HepG2 (cell line): ENCODE results near the gene GFOD1. TPM values are rescaled to one million over a fixed set of nuclear protein-coding genes. Genes with fewer than 3 reads are reported as not detected.

ENCODE experiments used
- CEBPB ChIP-seq: IDR thresholded peaks from 2 replicates; pipeline ENCODE4 v1.6.1; 2011; ENCODE audit warnings: low read depth, low read length, improper control_type of control experiment, borderline replicate concordance
- FOXC1 ChIP-seq: sonication (generic); formaldehyde crosslinking; IDR thresholded peaks from 2 replicates; pipeline ENCODE4 v1.8.0; 2022; ENCODE audit warnings: mild to moderate bottlenecking, missing genetic modification reagents, borderline replicate concordance
- HMGA1 ChIP-seq: sonication (generic); formaldehyde crosslinking; conservative IDR thresholded peaks from 2 replicates; pipeline ENCODE4 v1.4.0; 2020; ENCODE audit warnings: missing genetic modification reagents
- IKZF1 ChIP-seq: fragments of 450-650 bp; IDR thresholded peaks from 2 replicates; pipeline ENCODE4 v1.7.1; 2016
- KLF11 ChIP-seq: IDR thresholded peaks from 2 replicates; pipeline ENCODE4 v1.6.1; 2016; ENCODE audit warnings: missing compliant biosample characterization
- PHF20 ChIP-seq: sonication (generic); formaldehyde crosslinking; IDR thresholded peaks from 2 replicates; pipeline ENCODE4 v1.5.0; 2020; ENCODE audit warnings: mild to moderate bottlenecking, missing genetic modification reagents
- POLR2AphosphoS5 ChIP-seq: IDR thresholded peaks from 2 replicates; pipeline ENCODE4 v1.6.1; 2012; ENCODE audit warnings: low read depth, low read length
- TP53 ChIP-seq: sonication (generic); formaldehyde crosslinking; conservative IDR thresholded peaks from 2 replicates; pipeline ENCODE4 v1.4.0; 2020; ENCODE audit warnings: missing genetic modification reagents
- ZBTB21 ChIP-seq: sonication (generic); formaldehyde crosslinking; IDR thresholded peaks from 2 replicates; pipeline ENCODE4 v1.4.0; 2020; ENCODE audit warnings: missing genetic modification reagents
- ZBTB33 ChIP-seq: sonication (generic); formaldehyde crosslinking; IDR thresholded peaks from 2 replicates; pipeline ENCODE4 v1.4.0; 2020; ENCODE audit warnings: missing genetic modification reagents
- ZFP36 ChIP-seq: fragments of 150-350 bp; IDR thresholded peaks from 2 replicates; pipeline ENCODE4 v1.6.1; 2018; ENCODE audit warnings: borderline replicate concordance, low read length, low read depth; ENCODE audit not compliant: partially characterized antibody
- ZNF225 ChIP-seq: sonication (generic); formaldehyde crosslinking; IDR thresholded peaks from 2 replicates; pipeline ENCODE4 v1.4.0; 2020; ENCODE audit warnings: mild to moderate bottlenecking, missing genetic modification reagents
- ZNF263 ChIP-seq: sonication (generic); formaldehyde crosslinking; IDR thresholded peaks from 2 replicates; pipeline ENCODE4 v1.4.0; 2020; ENCODE audit warnings: missing genetic modification reagents
- ZNF33A ChIP-seq: sonication (generic); formaldehyde crosslinking; IDR thresholded peaks from 2 replicates; pipeline ENCODE4 v1.5.1; 2020; ENCODE audit warnings: missing genetic modification reagents, mild to moderate bottlenecking, moderate library complexity, borderline replicate concordance
- ZNF710 ChIP-seq: sonication (generic); formaldehyde crosslinking; IDR thresholded peaks from 2 replicates; pipeline ENCODE4 v1.5.0; 2020; ENCODE audit warnings: mild to moderate bottlenecking, missing genetic modification reagents, borderline replicate concordance
- ZNF740 ChIP-seq: sonication (generic); formaldehyde crosslinking; IDR thresholded peaks from 2 replicates; pipeline ENCODE4 v1.4.0; 2020; ENCODE audit warnings: missing genetic modification reagents
- ZNF749 ChIP-seq: sonication (generic); formaldehyde crosslinking; IDR thresholded peaks from 2 replicates; pipeline ENCODE4 v1.8.0; 2022; ENCODE audit warnings: mild to moderate bottlenecking, missing genetic modification reagents, moderate library complexity, borderline replicate concordance
- polyA plus RNA-seq, 8 experiments: library from polyadenylated mRNA; depleted of rRNA in 3 of 8; stranded (reverse) in 7 of 8; unstranded in 1 of 8; fragments of >200 nt; fragmentation: Illumina TruSeq in 4 of 8; extraction: Trizol in 4 of 8; gene quantifications; 2 replicates each; pipeline versions ENCODE4 v1.2.1 to v1.2.3, GENCODE V29; 2011 to 2016; ENCODE audit warnings: low read depth in 4 of 8, missing spikeins in 1 of 8, mixed read lengths in 1 of 8; ENCODE audit not compliant: insufficient read depth in 1 of 8
- total RNA-seq, 5 experiments: library from RNA; depleted of rRNA; stranded (reverse); fragments of >200 nt; fragmentation: Illumina TruSeq; extraction: Trizol; gene quantifications; 2 replicates each; pipeline ENCODE4 v1.2.3, GENCODE V29; 2016; ENCODE audit warnings: low read depth in 1 of 5
- TF ChIP-seq, protein P1 (sequence below): sonication (generic); formaldehyde crosslinking; IDR thresholded peaks from 2 replicates; pipeline ENCODE4 v1.8.0; 2022; ENCODE audit warnings: missing genetic modification reagents, low read depth, mild to moderate bottlenecking, borderline replicate concordance
- TF ChIP-seq, protein P2 (sequence below): sonication (generic); formaldehyde crosslinking; IDR thresholded peaks from 2 replicates; pipeline ENCODE4 v1.4.0; 2020; ENCODE audit warnings: missing genetic modification reagents

GFOD1 gene
- total and polyA plus RNA-seq, 2 of the 13 experiments (the other 11 are each of a cell fraction or from before 2014, with no cell fraction given): 1.9 to 6.4 TPM

DNA sequence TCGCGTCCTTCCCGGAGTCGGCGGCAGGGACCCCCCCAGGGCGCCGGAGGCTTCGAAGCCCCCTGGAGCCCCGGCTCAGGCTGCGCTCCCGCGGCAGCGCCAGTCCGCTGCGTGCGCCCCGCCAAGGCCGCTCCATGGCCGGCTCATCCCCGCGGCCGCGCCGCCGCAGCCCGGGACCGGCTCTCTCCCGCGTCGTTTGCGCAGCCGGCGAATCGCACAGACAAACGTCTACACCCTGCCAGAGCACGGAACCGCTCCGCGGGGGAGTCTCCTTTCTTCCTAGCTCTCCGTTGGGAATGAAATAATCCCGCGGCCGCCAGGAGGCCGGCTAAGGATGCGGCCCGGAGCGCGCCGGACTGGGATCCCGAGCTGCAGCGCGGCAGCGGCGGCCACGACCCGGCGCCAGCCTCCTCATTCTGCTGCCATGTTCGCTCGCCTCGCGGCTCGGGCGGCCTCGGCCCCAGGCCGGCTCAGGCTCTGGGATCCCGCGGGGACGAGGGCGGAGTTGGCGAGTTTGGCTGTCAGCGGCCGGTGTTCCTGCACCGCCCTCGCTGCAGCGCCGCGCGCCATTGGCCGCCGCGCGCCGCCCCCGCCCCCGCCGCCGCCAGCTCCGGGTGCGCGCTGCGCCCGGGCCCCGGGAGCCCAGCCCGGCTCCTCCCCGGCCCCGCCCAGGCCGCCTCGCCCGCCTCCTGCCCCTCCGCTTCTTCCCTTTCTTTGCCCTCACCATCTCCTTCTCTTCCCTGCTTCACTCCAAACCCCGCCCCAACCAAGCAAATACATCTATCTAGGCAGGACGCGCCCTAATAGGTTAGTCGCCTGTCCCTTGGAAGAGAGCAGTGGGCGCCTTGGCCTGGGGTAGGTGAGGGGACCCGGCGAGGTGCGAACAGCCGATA lies at the start of gene GFOD1 (continued):
- no peak for TF ChIP-seq ZNF710
- peak; percentile 73 for TF ChIP-seq ZNF749 (CRISPR knock-in tag)
- peak; percentile 71; the same call in 1 of the 2 replicates for TF ChIP-seq FOXC1
- TF ChIP-seq, protein P1, sequence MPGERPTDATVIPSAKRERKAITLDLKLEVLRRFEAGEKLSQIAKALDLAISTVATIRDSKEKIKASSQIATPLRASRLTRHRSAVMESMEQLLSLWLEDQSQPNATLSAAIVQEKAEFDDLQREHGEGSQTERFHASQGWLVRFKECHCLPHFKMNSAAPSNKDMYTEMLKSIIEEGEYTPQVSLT (CRISPR knock-in tag): no peak
- no peak for TF ChIP-seq CEBPB
- peak; percentile 43; the same call in 1 of the 2 replicates for TF ChIP-seq POLR2AphosphoS5
- TF ChIP-seq HMGA1: no peak
- TF ChIP-seq ZNF740 (CRISPR knock-in tag): no peak
- 0 out of 2 replicates have a peak, but pooled peaks have one; percentile 46 for TF ChIP-seq ZNF225
- TF ChIP-seq ZNF263: no peak
- TF ChIP-seq, protein P2, sequence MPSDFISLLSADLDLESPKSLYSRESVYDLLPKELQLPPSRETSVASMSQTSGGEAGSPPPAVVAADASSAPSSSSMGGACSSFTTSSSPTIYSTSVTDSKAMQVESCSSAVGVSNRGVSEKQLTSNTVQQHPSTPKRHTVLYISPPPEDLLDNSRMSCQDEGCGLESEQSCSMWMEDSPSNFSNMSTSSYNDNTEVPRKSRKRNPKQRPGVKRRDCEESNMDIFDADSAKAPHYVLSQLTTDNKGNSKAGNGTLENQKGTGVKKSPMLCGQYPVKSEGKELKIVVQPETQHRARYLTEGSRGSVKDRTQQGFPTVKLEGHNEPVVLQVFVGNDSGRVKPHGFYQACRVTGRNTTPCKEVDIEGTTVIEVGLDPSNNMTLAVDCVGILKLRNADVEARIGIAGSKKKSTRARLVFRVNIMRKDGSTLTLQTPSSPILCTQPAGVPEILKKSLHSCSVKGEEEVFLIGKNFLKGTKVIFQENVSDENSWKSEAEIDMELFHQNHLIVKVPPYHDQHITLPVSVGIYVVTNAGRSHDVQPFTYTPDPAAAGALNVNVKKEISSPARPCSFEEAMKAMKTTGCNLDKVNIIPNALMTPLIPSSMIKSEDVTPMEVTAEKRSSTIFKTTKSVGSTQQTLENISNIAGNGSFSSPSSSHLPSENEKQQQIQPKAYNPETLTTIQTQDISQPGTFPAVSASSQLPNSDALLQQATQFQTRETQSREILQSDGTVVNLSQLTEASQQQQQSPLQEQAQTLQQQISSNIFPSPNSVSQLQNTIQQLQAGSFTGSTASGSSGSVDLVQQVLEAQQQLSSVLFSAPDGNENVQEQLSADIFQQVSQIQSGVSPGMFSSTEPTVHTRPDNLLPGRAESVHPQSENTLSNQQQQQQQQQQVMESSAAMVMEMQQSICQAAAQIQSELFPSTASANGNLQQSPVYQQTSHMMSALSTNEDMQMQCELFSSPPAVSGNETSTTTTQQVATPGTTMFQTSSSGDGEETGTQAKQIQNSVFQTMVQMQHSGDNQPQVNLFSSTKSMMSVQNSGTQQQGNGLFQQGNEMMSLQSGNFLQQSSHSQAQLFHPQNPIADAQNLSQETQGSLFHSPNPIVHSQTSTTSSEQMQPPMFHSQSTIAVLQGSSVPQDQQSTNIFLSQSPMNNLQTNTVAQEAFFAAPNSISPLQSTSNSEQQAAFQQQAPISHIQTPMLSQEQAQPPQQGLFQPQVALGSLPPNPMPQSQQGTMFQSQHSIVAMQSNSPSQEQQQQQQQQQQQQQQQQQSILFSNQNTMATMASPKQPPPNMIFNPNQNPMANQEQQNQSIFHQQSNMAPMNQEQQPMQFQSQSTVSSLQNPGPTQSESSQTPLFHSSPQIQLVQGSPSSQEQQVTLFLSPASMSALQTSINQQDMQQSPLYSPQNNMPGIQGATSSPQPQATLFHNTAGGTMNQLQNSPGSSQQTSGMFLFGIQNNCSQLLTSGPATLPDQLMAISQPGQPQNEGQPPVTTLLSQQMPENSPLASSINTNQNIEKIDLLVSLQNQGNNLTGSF (CRISPR knock-in tag): no peak; the same call in 1 of the 2 replicates
- no peak for TF ChIP-seq ZBTB21 (CRISPR knock-in tag)
- TF ChIP-seq ZNF33A (CRISPR knock-in tag): no peak
- no peak for TF ChIP-seq ZBTB33 (CRISPR knock-in tag)
- no peak for TF ChIP-seq PHF20 (CRISPR knock-in tag)
- no peak for TF ChIP-seq TP53
- TF ChIP-seq KLF11 (CRISPR knock-in tag): no peak
- no peak for TF ChIP-seq IKZF1
- TF ChIP-seq ZFP36: no peak
